HG02588 (cell line): ENCODE measurements around the gene CD2.

Experiments
- ATAC-seq: cut with Tn5 transposase; IDR thresholded peaks from one replicate; pipeline ENCODE4 v1.9.1; 2021; ENCODE audit warnings: mild to moderate bottlenecking, moderate library complexity; ENCODE audit not compliant: unreplicated experiment

Gene CD2

DNA sequence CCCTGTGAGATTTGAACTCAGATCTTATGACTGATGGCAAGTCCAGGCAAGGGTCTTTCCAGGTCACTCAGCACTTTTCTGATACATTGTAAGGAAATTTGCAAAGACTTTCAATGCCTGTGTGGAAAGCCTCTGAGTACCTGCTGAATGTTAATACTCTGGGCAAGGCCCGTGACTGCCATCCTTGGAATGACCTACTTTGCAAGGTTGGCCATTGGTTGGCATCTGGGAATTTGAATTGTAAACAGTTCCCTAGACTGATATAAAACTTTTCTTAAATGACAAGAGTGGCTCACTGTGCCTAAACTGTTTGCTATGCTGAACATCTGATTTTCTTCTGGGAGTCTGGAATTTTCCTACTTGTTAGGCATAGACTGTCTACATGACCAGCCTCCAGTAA lies 57.1 kb downstream of the CD2 start:
- no peak for ATAC-seq

DNA sequence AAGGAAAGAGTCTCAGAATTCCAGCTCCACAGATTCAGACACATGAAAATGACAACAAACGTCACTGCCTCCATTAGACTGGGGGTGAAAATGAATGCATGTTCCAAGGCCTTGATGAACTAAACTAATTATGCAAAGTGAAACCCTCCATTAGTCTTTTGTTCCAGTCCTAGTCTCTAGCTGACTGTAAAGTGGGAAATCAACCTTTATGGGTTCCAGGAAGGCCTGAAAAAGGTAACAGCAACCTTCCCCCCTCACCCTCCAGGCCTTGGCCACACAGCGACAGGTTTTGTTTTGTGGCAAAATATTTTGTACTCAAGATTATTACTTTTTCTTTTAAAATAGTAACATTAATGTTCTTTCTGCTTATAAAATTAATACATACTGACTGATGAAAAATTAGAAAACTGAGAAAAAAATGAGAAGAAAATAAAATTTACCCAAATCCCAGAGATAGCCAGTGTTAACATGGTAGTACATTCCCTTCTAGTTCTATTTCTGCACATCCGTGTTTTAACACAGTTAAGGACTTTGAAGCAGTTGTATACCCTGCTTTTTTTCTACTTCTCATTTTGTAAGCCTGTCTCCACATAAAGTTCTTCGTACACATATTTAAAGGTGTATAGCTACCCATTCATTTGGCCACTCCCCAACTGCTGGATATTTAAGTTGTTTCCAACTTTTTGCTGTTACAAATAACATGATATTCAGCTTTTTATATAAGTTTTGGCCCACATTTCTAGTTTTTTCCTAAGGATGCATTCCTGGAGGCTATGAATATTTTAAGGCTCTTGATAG lies 60.9 kb downstream of the CD2 start:
- ATAC-seq = no peak

DNA sequence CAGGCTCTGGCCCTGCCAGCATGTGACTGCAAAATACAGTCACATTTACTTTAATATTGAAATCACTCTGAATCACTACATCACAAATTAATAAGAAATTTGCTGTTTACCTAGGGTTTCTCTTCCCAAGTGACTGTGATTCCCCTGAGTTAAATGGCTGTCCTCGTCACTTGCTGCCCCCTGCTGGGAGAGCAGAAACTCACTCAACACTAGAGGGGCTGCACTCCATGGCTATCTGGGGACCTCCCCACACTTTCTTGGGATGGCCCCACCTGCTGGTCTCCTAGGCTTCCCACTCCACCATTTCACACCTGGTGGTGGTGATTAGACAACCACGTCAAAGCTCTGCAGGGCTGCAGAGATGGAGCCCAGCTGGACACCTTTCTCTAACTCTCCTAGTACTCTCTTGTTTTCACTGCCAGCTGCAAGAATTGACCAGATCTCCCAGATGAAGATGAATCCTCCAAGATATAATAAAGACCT lies 63.4 kb downstream of the CD2 start:
- ATAC-seq = no peak
